Brain microvascular endothelial cell (primary cell): ENCODE data around the gene TMEM252.

ENCODE experiments used
- DNase-seq: peaks from one replicate; pipeline ENCODE4 v3.0.0-alpha.2; 2020
- H3K27ac ChIP-seq: fragments of 250-450 bp; sonication (Bioruptor Pico); 2 replicates; pipeline ENCODE4 v1.5.1; 2020; ENCODE audit warnings: mild to moderate bottlenecking, moderate library complexity
- H3K27me3 ChIP-seq: fragments of 250-450 bp; sonication (Bioruptor Pico); replicated peaks from 2 replicates; pipeline ENCODE4 v1.5.1; 2020; ENCODE audit warnings: mild to moderate bottlenecking
- H3K36me3 ChIP-seq: fragments of 250-450 bp; sonication (Bioruptor Pico); replicated peaks from 2 replicates; pipeline ENCODE4 v1.5.1; 2020; ENCODE audit warnings: mild to moderate bottlenecking
- H3K4me3 ChIP-seq: 2 replicates; pipeline ENCODE4 v1.5.1; 2011; ENCODE audit warnings: low read depth, mild to moderate bottlenecking, control low read depth, low read length, moderate library complexity
- in situ Hi-C: cut with HindIII; loops from 2 replicates; pipeline ENCODE4 v1.10.0; 2017; ENCODE audit warnings: low sequenced_read_pairs, low pct_ligation_motif_present
- TF ChIP-seq, protein P1 (sequence below): IDR thresholded peaks from 2 replicates; pipeline ENCODE4 v1.5.1; 2011; ENCODE audit warnings: low read depth, mild to moderate bottlenecking, moderate library complexity, low read length, control low read depth, inconsistent platforms; ENCODE audit errors: missing control alignments

The TMEM252 gene

GRCh38 chr9:68540712-68541535 lies at the start of gene TMEM252:
Gene TMEM252 (minus strand): TSS chr9:68540883. CDS start chr9:68540814, 69 bp downstream.
- no peak for DNase-seq
- in situ Hi-C loops, result no loop called here
- Histone ChIP-seq H3K27ac (no peak within 1 kb of the TSS), H3K36me3 (no peaks in the 10 kb centered on the region), H3K27me3 (no peaks in the 10 kb centered on the region), H3K4me3 (no peak within 1 kb of the TSS)
- TF ChIP-seq, protein P1, sequence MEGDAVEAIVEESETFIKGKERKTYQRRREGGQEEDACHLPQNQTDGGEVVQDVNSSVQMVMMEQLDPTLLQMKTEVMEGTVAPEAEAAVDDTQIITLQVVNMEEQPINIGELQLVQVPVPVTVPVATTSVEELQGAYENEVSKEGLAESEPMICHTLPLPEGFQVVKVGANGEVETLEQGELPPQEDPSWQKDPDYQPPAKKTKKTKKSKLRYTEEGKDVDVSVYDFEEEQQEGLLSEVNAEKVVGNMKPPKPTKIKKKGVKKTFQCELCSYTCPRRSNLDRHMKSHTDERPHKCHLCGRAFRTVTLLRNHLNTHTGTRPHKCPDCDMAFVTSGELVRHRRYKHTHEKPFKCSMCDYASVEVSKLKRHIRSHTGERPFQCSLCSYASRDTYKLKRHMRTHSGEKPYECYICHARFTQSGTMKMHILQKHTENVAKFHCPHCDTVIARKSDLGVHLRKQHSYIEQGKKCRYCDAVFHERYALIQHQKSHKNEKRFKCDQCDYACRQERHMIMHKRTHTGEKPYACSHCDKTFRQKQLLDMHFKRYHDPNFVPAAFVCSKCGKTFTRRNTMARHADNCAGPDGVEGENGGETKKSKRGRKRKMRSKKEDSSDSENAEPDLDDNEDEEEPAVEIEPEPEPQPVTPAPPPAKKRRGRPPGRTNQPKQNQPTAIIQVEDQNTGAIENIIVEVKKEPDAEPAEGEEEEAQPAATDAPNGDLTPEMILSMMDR, result no peak

DNA sequence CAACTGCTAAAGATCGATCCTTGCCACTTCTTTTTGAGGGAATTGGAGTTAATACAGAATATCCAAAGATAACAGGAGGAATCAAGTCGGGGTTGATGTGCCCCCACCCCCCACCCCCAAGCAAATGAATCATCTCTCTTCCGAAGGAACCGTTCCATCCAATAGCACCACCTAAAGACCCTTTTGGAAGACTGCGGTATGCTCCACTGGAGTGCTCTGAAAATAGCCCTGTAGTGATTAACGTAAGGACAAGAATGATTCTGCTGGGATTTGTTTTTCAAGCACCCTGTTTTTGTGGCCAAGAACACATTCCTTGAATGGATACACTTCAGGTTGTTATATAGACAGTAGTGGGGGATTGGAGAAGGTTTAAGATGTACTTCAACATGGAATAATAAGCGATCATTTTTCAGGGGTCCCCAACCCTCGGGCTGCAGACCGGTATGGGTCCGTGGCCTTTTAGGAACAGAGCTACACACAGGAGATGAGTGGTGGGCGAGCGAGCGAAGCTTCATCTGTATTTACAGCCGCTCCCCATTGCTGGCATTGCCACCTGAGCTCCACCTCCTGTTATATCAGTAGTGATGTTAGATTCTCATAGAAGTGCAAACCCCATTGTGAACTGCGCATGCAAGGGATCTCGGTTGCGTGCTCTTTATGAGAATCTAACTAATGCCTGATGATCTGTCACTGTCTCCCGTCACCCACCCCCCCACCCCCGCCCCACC lies 44.5 kb upstream of the TMEM252 start:
- no peaks in the 10 kb centered on the region for H3K27me3 ChIP-seq
- TF ChIP-seq, protein P1, result no peak
- H3K4me3 ChIP-seq, result no peak overlapping the region
- H3K27ac ChIP-seq, result no peak overlapping the region
- H3K36me3 ChIP-seq, result no peaks in the 10 kb centered on the region
- in situ Hi-C loops, result no loop called here
- DNase-seq, result no peak

- peak; percentile 66 for DNase-seq
Measured at GRCh38 chr9:68584189-68585033, 43.7 kb upstream of the TMEM252 start.

GRCh38 chr9:68581696-68582095 lies 41.0 kb upstream of the TMEM252 start:
- in situ Hi-C loops, result no loop called here
- TF ChIP-seq, protein P1, result no peak

More at GRCh38 chr9:68584189-68585033, 43.7 kb upstream of the TMEM252 start:
- TF ChIP-seq, protein P1, result peak; percentile 99
- Histone ChIP-seq H3K27ac (no peak overlapping the region), H3K4me3 (no peak overlapping the region), H3K36me3 (no peaks in the 10 kb centered on the region), H3K27me3 (no peaks in the 10 kb centered on the region)
- in situ Hi-C loops, result no loop called here

DNA sequence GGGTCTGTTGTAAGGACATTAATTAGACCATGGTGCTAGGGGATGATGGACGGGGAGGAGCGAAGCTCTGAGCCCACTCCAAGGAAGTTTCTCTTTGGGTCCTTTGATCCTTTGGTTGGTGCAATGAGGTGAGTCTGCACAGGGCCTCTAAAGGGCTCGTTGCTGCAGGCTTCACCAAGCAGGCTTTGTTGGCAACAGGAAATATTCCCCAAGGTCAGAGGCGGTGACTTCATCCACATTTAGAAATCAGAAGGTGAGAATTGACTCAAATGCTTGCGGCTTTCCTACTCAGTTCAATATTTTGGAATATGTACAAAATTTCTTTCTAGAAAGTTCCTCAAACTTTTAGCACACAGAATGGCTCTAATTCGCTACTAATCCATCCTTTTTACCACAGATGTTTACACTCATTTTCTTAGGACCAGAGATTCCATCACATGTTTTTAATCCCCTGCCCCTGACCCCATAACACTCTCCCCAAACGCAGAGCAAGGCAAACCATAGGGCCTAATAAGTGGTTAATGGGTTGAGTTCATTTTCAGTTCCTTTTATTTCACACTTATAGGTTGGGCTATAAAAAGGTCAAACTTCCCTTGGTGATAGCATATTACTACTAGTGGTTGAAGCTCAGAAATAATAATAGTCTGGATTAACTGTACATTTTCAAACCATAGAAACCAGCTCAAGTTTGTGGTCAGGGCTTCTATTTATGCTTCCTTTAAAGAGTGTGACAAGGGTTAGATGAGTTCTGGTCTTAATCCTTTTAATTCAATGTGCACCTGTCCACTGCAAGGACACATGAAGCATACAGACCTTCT lies 37.3 kb upstream of the TMEM252 start:
- in situ Hi-C loops, result no loop called here

More at GRCh38 chr9:68581696-68582095, 41.0 kb upstream of the TMEM252 start:
- Histone ChIP-seq H3K4me3 (no peak overlapping the region), H3K27ac (no peak overlapping the region), H3K27me3 (no peaks in the 10 kb centered on the region), H3K36me3 (no peaks in the 10 kb centered on the region)
- no peak for DNase-seq

More for the DNA sequence above, 37.3 kb upstream of the TMEM252 start:
- H3K27ac ChIP-seq, result no peak overlapping the region
- H3K4me3 ChIP-seq, result no peak overlapping the region
- TF ChIP-seq, protein P1, result no peak
- DNase-seq, result no peak
- H3K27me3 ChIP-seq, result no peaks in the 10 kb centered on the region
- H3K36me3 ChIP-seq, result no peaks in the 10 kb centered on the region
